ENCODE measurements around the gene RAB22A.

RAB22A gene

DNA sequence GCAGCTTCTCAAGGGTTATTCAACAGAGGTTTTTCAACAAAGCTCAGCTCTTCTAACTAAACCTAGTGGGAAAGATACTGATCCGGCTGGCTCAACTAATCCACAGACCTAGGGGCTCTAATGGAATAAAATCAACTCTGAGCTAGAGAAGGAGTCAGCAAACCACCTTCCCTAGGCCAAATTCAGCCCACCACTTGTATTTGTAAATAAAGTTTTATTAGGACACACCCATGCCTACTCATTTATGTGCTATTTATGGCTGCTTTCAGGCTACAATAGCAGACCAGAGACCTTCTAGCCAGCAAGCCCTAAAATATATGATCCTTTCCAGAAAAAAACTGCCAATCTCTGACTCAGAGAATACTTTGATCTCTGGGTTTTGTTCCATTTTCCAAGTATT lies 6.0 kb upstream of the RAB22A start:
- DNase-seq (ENCODE audit: low spot score), result no peak

DNA sequence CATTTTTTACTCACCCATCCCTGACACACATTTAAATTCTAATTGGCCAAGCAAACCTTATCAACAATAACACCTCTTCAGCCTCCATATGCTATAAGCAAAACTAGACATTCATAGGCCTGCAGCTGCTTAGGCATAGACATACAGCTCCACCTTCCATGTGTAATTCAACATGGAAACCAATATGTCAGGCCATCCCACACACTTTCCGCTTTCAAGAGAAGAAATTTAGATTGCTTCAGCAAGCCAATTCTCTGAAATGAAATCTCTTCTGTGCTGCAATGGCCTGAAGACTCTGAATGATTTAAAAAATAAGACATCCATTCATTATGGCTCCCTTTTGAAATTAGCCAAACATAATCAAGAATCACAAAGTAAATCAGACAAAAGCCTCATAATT lies 4.5 kb upstream of the RAB22A start:
- DNase-seq (ENCODE audit: low spot score), result no peak

DNA sequence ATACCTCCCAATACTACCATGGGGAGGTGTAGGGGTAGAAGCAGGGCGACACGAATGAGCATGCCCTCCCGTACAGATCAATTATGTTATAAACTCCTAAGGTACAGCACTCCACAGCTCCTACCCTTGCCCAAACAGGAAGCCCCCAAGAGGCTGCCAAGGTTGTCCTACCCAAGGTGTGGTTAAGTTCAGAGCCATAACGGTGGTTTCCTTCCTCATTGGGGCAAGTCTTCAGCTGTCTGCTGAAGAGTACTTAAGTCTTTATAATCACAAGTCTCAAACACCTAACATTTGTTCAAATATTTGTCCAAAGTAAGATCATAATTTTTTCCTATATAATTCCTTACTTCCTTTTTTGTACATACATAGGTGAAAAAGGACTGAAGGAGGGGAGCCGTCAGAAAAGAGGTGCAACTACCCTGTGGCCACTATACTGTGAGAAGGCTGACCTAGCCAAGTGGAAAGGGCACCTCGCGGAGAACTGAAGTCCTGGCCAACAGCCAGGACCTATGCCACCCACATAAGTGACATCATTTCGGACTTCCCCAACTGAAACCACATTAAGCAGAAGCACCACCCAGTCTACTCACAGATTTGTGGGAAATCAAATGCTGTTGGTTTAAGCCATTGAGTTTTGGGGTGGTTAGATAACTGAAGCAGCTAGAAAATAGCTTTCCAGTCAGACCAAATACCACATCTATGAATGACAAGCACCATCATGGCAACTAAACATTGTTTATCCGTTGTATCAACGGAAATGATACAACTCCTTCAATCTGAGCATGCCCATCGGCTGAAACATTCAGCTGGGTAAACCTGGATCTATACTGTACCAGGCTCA lies 2.9 kb upstream of the RAB22A start:
- DNase-seq (ENCODE audit: low spot score), result no peak

DNA sequence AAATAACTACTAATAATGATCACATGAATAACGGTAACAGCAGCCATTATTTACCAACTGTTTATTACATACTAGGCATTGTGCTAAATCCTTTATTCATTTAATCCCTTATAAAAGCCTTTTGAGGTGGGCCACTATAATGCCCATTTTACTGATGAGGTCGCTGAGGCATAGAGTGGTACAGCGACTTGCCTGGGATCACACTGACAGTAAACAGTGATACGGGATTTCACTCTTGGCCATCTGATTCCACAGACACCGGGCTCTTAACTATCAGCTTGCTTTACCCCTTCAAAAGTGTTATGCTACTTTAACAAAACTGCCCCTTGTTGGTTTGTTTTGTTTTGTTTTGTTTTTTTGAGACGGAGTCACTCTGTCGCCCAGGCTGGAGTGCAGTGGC lies 2.2 kb upstream of the RAB22A start:
- DNase-seq (ENCODE audit: low spot score), result no peak

DNA sequence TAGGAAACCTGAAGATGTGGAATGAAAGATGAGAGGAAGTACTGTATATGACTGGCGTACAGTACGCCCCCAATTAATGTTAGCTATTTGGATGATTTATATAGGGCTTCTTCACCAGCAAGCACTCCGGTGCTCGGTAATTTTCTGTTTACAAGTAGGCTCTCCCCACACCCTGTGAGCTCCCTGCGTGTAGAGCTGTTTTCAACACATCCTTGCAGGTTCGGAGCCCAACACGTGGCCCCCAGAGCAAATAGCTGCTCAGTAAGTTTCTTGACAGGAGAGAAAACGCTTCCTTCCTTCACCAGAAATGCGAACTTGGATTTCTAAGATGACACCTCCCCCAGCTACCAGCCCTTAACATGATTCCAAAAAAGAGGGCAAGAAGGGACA lies 1.2 kb upstream of the RAB22A start:
- no peak for DNase-seq (ENCODE audit: low spot score)

DNA sequence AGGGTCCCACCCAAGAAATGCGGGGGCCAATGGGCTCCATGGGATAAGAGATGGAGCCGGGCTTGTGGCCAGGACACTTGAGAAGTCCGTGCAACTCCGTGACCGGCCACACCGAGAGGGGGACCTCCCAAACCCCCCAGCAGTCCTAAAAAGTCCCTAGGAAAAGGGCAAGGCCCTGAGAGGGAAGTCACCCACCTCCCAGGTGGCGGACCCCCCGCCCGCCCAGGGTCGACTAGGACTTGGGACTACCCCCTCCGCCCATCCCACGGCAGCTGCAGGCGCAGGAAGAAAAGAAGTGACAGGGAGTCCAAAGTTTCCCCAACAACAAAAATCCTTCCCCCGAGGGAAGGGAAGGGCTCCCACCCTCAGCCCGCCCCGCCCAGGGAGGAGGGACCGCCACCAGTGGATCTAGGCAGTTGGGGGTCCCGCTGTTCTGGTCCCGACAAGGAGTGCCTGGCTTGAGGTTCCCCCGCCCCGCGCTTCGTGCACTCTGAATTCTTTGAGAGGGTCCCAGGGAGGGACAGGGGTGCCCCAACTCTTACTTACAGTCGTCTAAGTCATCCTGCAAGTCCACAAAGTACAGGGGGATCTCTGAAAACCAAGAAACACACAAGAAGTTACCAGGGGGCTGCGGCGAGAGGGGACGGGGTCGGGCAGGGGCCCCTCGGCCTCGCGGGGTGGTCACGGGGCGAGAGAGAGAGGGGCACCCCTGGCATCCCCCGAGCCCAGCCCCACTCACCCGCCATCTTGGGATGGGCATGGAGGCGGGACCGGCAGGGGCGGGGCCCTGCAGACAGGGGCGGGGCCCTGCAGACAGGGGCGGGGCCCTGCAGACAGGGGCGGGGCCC lies 611 bp upstream of the RAB22A start:
- peak; percentile 60 for DNase-seq (ENCODE audit: low spot score)

DNA sequence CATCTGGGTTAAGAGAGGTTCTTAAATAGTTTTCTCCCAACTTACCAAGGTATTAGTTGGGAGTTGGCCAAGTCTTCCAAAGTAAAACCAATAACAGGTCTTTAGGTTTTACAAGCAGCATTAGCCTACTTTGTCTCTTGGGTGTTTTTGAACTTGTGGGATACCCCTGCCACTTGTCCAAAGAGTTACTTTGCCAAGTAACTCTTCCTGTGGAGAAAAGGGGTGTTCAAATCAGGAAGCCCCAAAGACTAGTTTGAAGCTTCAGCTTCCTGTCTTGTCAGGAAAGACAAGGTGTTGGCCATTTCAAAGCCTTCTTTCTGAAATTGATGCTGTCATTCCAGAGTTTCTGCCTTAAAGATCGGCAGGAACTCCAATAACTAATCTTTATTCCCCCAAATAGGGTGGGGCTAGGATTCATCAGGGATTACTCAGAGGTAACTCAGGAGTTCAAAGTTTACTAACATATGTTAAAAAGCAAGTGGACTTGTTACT lies 822 bp downstream of the RAB22A start:
- DNase-seq (ENCODE audit: low spot score), result no peak

DNA sequence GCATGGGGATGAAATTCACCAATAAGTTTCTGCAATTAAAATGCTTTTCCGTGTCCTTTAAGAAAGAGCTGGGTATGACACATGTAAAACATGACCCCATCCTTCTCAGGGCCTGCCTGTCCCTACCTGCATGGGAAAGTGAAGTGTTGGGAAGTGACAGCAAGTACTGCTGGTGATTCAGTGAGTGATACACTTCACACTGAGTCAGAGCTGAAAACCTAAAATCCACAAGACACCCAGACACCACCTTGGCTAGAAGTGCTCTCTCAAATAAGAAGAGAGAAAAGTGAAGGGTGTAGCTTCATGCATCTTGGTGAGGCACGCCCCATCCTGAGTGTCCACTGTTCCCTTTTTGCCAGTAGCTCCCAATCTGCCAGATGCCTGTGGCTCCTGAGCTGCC lies 3.3 kb downstream of the RAB22A start:
- DNase-seq (ENCODE audit: low spot score), result no peak

DNA sequence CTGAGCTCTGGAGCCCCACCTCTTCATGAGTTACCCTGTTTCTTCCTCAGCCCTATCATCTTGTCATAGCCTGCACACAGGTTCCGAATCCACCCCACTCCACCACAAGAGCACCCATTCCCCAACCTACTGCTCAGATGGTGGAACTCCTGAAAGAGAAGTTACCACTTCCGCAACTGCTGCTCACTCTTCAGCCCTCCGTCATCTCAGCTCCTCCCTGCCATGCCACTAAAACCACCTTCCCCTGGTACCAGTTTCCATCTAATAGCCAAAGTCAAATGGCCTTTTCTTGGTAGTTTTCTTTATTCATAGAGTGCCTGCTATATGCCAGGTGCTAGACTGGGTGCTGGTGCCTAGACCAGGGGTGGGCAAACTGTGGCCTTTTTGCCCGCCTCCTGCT lies 3.9 kb downstream of the RAB22A start:
- no peak for DNase-seq (ENCODE audit: low spot score)

DNA sequence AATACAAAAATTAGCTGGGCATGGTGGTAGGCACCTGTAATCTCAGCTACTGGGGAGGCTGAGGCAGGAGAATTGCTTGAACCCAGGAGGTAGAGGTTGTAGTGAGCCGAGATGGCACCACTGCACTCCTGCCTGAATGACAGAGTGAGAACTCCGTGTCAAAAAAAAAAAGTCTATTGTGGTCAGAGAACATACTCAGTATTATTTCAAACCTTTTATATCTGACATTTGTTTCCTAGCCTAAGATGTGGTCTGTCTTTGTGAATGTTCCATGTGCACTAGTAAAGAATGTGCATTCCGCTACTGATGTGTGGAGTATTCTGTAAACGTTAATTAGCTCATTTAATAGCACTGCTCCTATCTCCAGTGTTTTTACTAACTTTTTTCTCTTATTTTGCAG lies 11.7 kb downstream of the RAB22A start:
- no peak for DNase-seq (ENCODE audit: low spot score)

DNA sequence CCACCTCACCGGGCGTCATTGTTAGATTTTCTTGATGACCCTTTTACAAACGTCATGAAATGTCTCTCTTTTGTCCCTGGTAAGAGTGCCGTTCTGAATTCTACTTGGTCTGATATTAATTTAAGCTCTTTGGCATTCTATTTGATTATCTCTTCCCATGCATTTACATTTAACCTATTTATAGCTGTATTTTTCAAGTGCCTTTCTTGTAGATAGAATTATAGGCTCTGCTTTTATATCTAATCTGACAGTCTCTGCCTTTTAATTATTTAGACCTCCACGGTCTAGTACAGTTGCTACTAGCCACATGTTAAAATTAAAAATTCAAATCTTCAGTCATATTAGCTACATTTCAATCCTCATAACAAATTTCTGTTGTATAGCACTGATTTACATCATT lies 12.6 kb downstream of the RAB22A start:
- DNase-seq (ENCODE audit: low spot score), result no peak

DNA sequence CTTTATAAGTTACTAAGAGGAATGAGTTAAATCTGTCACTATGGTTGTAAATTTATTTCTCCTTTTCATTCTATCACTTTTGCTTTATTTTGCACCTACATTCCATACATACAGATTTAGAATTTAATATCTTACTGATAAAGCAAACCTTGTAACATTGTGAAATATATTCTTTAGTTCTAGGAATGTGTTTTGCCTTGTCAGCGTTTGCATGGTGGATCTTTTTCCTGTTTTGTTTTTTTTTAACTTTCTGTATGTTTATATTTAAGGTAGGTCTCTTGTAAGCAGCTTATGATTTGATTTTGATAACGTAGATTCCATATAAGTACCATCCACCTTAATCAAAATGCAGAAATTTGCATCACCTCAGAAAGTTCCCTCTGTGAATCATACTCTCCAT lies 16.4 kb downstream of the RAB22A start:
- DNase-seq (ENCODE audit: low spot score), result no peak

DNA sequence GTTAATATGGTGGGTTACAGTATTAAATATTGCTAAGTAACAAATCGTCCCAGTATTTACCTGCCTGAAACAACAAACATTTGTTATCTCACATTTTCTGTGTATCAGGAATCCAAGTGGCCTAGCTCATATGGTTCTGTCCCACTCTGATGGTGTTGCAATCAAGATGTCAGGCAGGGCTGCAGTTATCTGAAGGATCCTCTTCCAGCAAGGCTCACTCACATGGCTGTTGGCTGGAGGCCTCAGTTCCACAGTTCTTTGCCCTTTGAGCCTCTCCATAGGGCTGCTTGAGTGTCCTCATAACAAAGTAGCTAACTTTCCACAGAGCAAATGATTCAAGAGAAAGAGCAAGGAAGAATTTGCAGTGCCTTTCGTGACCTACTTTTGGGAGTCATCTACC lies 17.7 kb downstream of the RAB22A start:
- DNase-seq (ENCODE audit: low spot score), result no peak

DNA sequence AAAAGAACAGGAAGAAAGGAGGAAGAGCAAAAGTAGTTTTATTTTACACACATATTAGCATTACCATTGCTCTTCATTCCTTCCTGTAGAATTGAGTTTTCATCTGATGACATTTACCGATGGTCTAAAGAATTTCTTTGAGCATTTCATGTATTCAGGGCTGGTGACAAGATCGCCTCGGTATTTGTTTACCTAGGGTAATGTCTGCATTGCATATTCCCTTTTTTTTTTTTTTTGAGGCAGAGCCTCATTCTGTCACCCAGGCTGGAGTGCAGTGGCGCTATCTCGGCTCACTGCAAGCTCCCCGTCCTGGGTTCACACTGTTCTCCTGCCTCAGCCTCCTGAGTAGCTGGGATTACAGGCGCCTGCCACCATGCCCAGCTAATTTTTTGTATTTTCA lies 19.3 kb downstream of the RAB22A start:
- no peak for DNase-seq (ENCODE audit: low spot score)

DNA sequence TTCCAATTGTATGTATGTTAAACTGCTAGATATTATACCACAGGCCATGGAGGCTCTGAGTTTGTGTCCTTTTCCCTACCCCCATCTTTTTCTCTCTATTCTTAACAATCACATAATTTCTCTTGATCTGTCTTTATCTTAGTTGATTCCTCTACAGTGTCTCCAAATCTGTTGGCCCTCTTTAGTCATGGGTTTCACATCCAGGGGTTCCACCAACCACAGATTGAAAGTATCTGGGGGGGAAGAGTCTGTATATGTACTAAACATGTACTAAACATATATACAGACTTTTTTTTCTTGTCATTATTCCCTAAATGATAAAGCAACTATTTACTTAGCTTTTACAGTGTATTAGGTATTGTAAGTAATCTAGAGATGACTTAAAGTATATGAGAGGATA lies 20.2 kb downstream of the RAB22A start:
- no peak for DNase-seq (ENCODE audit: low spot score)

DNA sequence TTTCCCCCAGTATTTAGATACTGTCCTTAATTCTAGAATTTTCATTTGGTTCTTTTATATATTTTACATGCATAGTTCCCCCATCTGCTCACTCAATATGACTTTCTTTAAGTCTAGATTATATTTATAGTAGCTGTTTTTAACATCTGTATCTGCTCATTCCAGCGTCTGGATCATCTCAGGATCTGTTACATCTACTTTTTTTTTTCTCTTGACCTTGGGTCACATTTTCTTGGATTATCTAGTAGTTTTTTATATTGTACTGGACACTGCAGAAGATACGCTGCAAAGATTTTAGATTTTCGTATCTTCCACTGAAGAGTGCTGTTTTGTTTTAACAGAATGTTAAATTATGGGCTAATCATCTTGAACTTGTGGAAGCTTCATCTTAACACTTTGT lies 20.7 kb downstream of the RAB22A start:
- DNase-seq (ENCODE audit: low spot score), result no peak

DNA sequence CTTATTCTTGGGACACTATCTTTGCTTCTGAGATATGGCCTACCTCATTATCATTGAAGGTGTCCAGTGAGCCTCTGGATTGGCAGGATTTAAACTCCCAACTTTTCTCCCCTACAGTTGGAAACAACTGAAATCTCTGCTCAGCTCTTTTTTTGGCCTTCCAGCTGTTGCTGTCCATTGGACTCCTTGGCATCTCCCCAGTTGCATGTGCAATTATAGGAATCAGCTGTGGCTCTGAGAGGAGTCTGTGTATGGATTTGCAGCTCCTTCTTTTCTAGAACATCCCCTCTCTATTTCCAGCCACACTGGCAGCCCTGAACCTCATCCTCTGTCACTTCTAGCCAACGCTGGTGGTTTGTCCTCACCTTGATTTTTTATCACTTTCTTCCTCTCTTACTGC lies 21.2 kb downstream of the RAB22A start:
- DNase-seq (ENCODE audit: low spot score), result no peak

DNA sequence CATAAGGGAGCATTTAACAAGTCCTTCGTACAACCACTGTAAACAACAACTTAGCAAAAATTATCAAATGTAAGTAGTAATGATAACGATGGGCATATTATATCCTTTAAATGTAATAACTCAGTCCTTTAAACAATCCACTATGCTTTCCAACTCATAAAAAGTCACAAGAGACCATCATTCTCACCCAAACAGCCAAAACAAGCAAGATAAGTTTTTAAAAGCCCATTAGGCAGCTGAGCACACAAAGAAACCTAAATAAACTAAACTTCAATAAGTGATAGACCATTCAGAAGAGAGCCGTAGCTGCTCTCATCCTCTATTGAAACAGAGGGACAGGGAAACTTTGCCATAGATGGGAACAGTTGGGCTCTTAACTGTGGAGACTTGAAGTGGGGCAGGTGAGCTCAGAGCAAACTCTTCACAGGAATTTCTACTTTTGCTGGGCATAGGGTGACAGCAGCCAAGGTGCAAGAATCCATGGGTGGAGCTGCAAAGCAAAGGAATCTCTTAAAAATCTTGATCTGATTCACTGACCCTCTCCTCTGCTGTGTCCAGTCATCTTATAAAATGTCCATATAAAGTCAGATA lies 22.5 kb downstream of the RAB22A start:
- DNase-seq (ENCODE audit: low spot score), result no peak

DNA sequence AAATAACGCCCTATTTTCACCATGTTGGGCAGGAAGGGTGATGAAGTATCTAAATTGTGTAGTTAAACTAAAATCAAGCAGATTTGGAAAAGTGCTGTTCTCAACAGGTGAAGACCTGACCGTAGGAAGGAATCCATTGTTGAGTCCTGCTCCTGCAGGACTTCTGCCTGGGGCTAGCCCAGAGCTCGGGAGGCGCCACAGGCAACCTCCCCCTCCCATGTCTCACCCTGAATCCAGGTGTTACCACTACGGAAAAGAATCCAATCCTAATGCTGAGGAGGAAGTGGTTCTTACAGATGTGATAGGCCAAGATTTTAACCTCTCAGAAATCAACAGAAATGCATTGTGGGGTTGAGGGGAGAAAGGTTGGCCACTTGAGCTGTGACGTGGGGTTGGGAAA lies 30.2 kb downstream of the RAB22A start:
- no peak for DNase-seq (ENCODE audit: low spot score)

DNA sequence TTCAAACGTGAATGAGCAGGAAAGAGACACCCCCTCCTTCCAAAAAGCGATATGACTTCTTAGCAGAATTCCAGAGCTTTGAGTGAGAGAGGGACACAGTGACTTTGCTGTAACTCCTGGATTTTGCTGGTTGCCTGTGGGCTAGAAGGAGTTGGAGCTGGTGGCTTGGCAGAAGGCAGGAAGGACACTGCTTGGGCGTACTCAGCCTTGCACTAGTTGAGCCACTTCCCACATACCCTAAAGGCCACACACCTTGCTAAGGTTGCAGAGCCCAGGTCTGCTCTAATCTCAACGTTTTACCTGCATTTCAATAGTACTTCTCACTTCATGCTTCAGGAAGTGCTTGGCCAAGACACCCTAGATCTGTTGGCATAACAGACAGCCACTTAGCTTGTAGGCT lies 30.6 kb downstream of the RAB22A start:
- no peak for DNase-seq (ENCODE audit: low spot score)

DNA sequence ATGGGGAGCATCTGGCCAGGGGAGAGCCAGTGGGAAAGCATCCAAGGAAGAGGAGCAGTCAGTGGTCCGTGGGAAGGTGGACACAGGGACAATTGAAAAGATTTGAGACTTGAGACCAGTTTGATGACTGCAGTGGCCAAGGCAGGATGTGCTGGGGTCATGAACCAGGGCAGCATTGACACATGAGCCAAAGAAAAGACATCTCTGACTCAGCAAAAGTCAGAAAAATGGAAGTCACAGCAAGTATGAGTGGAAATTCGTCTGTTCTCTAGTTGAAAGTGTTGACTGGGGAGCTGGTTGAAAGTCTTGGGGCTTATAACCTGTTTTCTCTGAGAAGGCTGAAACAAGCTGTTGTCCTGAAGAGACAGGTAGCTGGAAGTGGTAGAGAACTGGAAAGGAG lies 31.3 kb downstream of the RAB22A start:
- no peak for DNase-seq (ENCODE audit: low spot score)

DNA sequence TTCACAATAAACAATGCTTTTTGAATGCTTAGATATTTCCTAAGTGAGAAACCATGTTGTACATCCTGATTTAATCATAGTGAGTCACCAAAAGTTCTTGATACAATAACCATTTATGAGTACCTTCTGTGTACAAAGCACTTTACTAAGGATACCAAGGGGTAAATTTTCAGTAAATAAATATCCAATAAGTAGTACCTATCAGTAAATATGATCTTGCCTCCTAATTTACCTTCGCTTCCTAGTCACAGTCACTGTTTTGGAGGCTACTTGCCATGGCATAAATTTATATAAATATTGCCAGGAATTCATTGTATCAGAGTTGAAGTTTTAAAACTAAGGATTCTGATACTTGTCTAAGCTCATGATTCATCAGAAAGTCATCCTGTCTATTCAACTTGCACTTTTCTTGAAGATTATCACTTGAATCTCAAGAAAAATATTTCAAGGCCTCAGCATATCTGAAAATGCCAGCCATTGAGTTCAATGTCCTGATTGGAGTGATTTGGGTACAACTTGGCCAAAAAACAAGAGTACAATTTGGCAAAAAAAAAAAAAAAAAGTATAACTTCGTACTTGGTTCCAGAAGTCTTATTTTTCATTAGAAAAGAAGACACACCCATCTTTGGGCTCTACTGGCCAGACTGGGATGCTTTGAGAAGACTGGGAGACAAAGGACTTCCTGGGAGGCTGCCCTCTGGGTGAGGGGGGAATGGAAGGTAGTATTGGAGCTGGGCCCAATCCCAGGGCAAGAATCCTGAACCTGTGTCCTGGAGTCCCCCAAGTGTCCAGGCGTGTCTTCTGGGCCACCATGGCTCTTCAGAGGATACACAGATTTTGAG lies 32.8 kb downstream of the RAB22A start:
- DNase-seq (ENCODE audit: low spot score), result peak; percentile 48

All from COLO829 (cell line).